Transverse colon (tissue), 4 donors: Measurements from ENCODE around the gene SCT.

Source experiments
- POLR2AphosphoS5 ChIP-seq, 3 donors: sonication (generic); formaldehyde crosslinking; IDR thresholded peaks; one replicate each; pipeline ENCODE4 v1.6.1; 2016; ENCODE audit warnings: antibody characterized with exemption in 3 of 3
- TF ChIP-seq, protein P1 (sequence below), 5 experiments: fragments of 200-600 bp in 3 of 5; fragments of 450-650 bp in 2 of 5; sonication (generic) in 3 of 5; IDR thresholded peaks; 1 replicate in 2 of 5; 2 replicates in 3 of 5; pipeline ENCODE4 v1.5.1; 2016 to 2017; ENCODE audit warnings: antibody characterized with exemption in 5 of 5, inconsistent platforms in 3 of 5, mild to moderate bottlenecking in 2 of 5, moderate library complexity in 1 of 5

DNA sequence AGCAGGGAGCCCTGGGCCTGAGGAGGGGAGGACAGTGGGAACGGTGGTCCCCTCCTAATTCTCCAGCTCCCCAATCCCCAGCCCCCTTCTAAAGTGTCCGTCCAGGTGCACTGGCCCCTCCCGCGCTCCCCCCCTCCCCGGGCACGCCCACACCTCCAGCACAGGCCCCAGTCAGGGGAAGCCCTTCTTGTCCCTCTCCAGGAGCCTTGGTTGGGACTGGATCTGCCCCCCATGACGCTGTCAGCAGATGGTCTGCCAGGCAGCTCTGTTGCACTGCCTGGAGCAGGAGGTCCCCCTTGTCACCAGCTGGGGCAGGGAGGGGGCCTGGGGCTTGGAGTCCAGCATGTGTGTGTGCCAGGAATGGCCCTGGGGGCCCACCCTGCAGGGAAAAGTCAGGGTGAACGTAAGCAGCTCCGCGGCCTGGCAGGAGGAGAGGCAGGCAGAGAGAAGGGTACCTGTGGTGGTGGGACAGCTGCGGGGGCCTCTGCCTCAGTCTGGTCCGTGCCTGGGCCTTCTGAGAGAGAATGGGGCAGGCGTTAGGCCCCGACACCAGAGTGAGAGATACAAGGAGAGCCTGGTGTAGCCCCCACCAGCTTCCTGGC is 12.9 kb downstream of the SCT start:
- TF ChIP-seq, protein P1, sequence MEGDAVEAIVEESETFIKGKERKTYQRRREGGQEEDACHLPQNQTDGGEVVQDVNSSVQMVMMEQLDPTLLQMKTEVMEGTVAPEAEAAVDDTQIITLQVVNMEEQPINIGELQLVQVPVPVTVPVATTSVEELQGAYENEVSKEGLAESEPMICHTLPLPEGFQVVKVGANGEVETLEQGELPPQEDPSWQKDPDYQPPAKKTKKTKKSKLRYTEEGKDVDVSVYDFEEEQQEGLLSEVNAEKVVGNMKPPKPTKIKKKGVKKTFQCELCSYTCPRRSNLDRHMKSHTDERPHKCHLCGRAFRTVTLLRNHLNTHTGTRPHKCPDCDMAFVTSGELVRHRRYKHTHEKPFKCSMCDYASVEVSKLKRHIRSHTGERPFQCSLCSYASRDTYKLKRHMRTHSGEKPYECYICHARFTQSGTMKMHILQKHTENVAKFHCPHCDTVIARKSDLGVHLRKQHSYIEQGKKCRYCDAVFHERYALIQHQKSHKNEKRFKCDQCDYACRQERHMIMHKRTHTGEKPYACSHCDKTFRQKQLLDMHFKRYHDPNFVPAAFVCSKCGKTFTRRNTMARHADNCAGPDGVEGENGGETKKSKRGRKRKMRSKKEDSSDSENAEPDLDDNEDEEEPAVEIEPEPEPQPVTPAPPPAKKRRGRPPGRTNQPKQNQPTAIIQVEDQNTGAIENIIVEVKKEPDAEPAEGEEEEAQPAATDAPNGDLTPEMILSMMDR (IDR thresholded peaks at IDR 0.05), result no peak
- TF ChIP-seq POLR2AphosphoS5 (IDR thresholded peaks at IDR 0.05), result no peak
